ENCODE measurements around the gene AP1S3.
"Not testable (repeated sequence)": the region's sequence is repeated elsewhere in the genome, so short reads cannot be mapped to it uniquely, and the experiment has no call there.

Gene AP1S3

DNA sequence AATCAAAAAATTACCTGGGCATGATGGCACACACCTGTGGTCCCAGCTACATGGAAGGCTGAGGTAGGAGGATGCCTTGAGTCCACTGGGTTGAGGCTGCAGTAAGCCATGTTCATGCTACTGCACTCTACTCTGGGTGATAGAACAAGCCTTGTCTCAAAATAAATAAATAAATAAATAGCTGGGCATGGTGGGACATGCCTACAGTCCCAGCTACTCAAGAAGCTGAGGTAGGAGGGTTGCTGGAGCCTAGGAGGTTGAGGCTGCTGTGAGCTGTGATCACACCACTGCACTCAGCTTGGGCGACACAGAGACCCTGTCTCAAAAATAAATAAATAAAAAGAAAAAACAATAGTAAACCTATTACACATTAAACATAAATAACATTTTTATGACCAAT, 3.0 kb downstream of the AP1S3 start:
- FAIRE-seq, result no peak
- no peak for TF ChIP-seq POLR2A (IDR thresholded peaks at IDR 0.05; ENCODE audit: low read depth, low read length)
- no peak for DNase-seq (ENCODE audit: insufficient read length, low spot score)

DNA sequence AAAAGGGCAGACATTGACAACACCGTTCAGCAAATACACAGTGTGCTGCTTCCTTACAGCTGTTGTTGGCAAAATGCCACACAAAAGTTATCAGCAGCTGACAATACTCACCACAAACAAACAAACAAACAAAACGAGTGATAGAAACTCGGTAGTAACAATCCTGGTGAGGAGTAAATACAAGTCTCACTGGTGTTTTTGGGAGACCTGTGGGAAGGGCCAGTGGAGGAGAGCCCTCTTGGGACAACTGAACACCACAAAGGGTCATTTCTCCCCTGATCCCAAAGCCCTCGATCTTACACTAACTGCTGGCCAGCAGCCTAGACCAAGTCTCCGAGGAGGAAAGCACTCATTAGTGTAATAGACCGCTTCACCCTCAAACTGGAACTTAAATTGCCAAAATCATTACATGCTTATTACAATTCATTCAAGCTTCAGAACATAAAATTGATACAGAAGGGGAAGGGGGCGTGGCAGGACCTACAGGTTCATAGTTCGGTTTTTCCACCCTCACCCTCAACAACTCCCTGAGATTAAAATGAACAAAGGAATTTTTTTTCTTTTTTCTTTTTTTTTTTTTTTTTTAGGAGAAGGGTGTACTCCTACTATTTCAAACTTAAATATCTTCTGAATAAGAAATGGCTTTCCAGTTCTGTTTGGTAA, 5.0 kb downstream of the AP1S3 start:
- FAIRE-seq, result no peak
- DNase-seq (ENCODE audit: insufficient read length, low spot score), result no peak
- no peak for TF ChIP-seq POLR2A (IDR thresholded peaks at IDR 0.05; ENCODE audit: low read depth, low read length)

DNA sequence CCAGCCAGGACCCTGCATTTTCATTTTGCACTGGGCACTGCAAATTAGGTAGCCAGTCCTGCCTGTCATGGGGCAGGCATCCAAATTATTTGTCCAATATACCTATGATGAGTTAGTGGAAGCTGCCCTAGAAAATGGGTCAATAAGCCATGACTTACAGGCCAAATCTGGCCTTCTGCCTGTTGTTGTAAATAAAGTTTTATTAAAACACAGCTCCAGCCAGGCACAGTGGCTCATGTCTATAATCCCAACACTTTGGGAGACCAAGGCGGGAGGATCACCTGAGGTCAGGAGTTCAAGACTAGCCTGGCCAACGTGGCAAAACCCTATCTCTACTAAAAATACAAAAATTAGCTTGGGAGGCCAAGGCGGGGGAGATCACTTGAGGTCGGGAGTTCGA, 8.3 kb downstream of the AP1S3 start:
- no peak for TF ChIP-seq POLR2A (IDR thresholded peaks at IDR 0.05; ENCODE audit: low read depth, low read length)
- no peak for DNase-seq (ENCODE audit: insufficient read length, low spot score)
- FAIRE-seq, result no peak

GRCh38 chr2:223828314-223828713, 9.1 kb downstream of the AP1S3 start:
- FAIRE-seq (no peak), DNase-seq (ENCODE audit: insufficient read length, low spot score) (no peak)
- TF ChIP-seq POLR2A (IDR thresholded peaks at IDR 0.05; ENCODE audit: low read depth, low read length), result no peak

GRCh38 chr2:223826995-223827394, 10.4 kb downstream of the AP1S3 start:
- FAIRE-seq, result no peak
- no peak for DNase-seq (ENCODE audit: insufficient read length, low spot score)
- TF ChIP-seq POLR2A (IDR thresholded peaks at IDR 0.05; ENCODE audit: low read depth, low read length), result no peak

- TF ChIP-seq POLR2A (IDR thresholded peaks at IDR 0.05; ENCODE audit: low read depth, low read length), result no peak
- FAIRE-seq (no peak), DNase-seq (ENCODE audit: insufficient read length, low spot score) (no peak)
Measured at GRCh38 chr2:223824301-223824700, 13.1 kb downstream of the AP1S3 start.

DNA sequence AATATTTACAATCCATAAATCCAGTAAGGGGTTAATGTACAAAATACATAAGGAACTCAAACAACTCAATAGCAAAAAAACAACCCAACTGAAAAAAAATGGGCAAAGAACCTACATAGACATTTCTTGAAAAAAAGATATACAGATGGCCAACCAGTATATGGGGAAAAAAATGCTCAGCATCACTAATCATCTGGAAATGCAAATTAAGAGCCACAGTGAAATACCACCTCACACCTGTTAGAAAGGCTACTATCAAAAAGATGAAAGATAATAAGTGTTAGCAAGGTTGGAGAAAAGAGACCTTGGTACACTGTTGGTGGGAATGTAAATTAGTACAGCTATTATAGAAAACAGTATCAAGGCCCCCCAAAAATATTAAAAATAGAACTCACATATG, 14.6 kb downstream of the AP1S3 start:
- FAIRE-seq (no peak), DNase-seq (ENCODE audit: insufficient read length, low spot score) (no peak)
- TF ChIP-seq POLR2A (IDR thresholded peaks at IDR 0.05; ENCODE audit: low read depth, low read length), result no peak

- FAIRE-seq, result no peak
- no peak for TF ChIP-seq POLR2A (IDR thresholded peaks at IDR 0.05; ENCODE audit: low read depth, low read length)
- DNase-seq (ENCODE audit: insufficient read length, low spot score), result no peak
Measured at GRCh38 chr2:223820549-223820948, 16.8 kb downstream of the AP1S3 start.

- FAIRE-seq, result no peak
- no peak for TF ChIP-seq POLR2A (IDR thresholded peaks at IDR 0.05; ENCODE audit: low read depth, low read length)
- DNase-seq (ENCODE audit: insufficient read length, low spot score), result no peak
Measured at GRCh38 chr2:223819891-223820290, 17.5 kb downstream of the AP1S3 start.

DNA sequence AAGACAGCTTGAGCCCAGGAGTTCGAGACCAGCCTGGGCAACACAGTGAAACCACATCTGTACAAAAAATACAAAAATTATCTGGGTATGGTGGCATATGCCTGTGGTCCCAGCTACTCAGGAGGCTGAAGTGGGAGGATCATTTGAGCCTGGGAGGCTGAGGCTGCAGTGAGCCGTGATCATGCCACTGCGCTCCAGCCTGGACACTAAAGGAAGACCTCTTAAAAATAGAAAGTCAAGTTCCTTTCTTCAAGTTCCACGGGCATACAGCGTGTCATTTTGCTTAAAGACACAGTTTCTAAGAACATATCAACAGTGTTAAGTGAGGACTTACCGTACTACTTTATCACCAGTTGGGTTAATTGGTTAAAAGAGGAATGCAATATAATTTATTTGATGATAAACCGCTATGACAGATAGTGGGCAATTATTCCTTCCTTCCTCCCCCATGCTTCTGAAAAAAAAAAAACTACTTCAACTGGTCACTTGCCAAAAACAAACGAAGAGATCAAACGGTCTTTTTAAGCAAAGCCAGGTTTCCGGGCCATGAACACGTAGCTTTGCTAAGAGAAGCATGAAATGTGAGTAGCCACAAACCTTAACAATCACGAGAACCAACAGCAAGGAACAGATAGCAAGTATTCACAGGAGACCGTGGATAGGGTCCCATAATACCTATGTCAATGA, 21.4 kb downstream of the AP1S3 start:
- FAIRE-seq (no peak), DNase-seq (ENCODE audit: insufficient read length, low spot score) (no peak)
- no peak for TF ChIP-seq POLR2A (IDR thresholded peaks at IDR 0.05; ENCODE audit: low read depth, low read length)

- FAIRE-seq (peak; percentile 87), DNase-seq (ENCODE audit: insufficient read length, low spot score) (peak; percentile 48)
- TF ChIP-seq POLR2A (IDR thresholded peaks at IDR 0.05; ENCODE audit: low read depth, low read length), result no peak
Measured at GRCh38 chr2:223815186-223815883, 22.0 kb downstream of the AP1S3 start.

DNA sequence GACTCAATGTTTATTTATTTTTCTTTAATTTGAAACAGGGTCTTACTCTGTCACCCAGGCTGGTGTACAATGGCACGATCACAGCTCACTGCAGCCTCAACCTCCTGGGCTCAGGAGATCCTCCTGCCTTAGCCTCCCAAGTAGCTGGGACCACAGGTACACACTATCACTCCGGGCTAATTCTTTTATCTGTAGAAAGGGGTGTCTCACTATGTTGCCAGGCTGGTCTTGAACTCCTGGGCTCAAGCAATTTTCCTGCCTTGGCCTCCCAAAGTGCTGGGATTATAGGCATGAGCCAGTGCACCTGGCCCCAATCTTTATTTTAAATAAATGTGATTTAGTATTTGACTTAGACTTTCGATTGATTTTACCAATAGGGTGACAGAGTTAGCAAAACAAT, 22.6 kb downstream of the AP1S3 start:
- not testable (repeated sequence) for DNase-seq (ENCODE audit: insufficient read length, low spot score); FAIRE-seq

DNA sequence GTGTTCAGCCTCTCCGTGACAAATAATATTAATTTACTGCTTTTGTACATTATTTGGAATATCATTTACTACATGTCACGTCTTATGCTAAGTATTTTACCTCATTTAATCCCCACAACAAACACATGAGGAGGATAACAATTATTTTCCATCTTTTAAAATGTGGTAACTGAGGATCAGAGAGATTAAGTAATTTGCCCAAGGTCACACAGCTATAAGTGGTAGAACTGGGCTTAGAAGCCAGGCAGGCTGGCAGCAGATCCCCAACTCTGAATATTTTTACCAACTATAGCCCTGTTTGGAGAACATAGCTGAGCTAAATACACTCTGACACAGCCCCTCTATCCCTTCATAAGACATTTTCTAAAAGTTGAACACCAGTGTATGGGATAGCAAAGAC, 24.1 kb downstream of the AP1S3 start:
- DNase-seq (ENCODE audit: insufficient read length, low spot score), result no peak
- no peak for TF ChIP-seq POLR2A (IDR thresholded peaks at IDR 0.05; ENCODE audit: low read depth, low read length)
- FAIRE-seq, result no peak

DNA sequence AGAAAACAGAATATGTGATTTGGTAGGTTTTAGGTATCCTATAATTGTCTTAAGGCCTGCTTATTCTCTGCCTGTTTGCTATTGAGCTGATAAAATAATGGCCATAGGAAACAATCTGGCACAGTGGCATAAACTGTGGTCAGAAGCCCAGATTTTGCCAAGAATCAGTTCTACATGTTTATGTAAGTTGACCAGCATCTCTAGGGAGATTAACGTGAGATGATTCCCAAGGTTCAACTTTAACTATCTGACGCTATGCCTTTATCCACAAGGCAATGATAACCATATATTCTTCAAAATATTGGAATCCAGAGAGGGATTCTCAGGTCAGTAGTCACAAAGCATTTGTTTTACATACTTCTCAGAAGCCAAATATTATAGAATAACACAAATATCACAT, 25.6 kb downstream of the AP1S3 start:
- no peak for TF ChIP-seq POLR2A (IDR thresholded peaks at IDR 0.05; ENCODE audit: low read depth, low read length)
- DNase-seq (ENCODE audit: insufficient read length, low spot score), result no peak
- FAIRE-seq, result no peak

GRCh38 chr2:223805008-223805407, 32.4 kb downstream of the AP1S3 start:
- DNase-seq (ENCODE audit: insufficient read length, low spot score) (no peak), FAIRE-seq (no peak)
- no peak for TF ChIP-seq POLR2A (IDR thresholded peaks at IDR 0.05; ENCODE audit: low read depth, low read length)
